HepG2 (cell line): ENCODE measurements around the gene PPP6R2. TPM values are rescaled to one million over a fixed set of nuclear protein-coding genes. Genes with fewer than 3 reads are reported as not detected.

ENCODE experiments used
- MED1 ChIP-seq: sonication (generic); formaldehyde crosslinking; IDR thresholded peaks from 2 replicates; pipeline ENCODE4 v1.4.0; 2020; ENCODE audit warnings: missing genetic modification reagents
- SALL1 ChIP-seq: sonication (generic); formaldehyde crosslinking; IDR thresholded peaks from 2 replicates; pipeline ENCODE4 v1.8.0; 2022; ENCODE audit warnings: mild to moderate bottlenecking, missing genetic modification reagents
- SAP130 ChIP-seq: IDR thresholded peaks from 2 replicates; pipeline ENCODE4 v1.6.1; 2016; ENCODE audit warnings: low read depth
- SP2 ChIP-seq: sonication (generic); formaldehyde crosslinking; IDR thresholded peaks from 2 replicates; pipeline ENCODE4 v1.5.1; 2020; ENCODE audit warnings: mild to moderate bottlenecking, missing genetic modification reagents
- ZNF501 ChIP-seq: sonication (generic); formaldehyde crosslinking; IDR thresholded peaks from 2 replicates; pipeline ENCODE4 v1.5.1; 2020; ENCODE audit warnings: mild to moderate bottlenecking, moderate library complexity, missing genetic modification reagents
- ZNF766 ChIP-seq: sonication (generic); formaldehyde crosslinking; IDR thresholded peaks from 2 replicates; pipeline ENCODE4 v1.5.0; 2020; ENCODE audit warnings: missing genetic modification reagents, borderline replicate concordance
- polyA plus RNA-seq, 8 experiments: library from polyadenylated mRNA; depleted of rRNA in 3 of 8; stranded (reverse) in 7 of 8; unstranded in 1 of 8; fragments of >200 nt; fragmentation: Illumina TruSeq in 4 of 8; extraction: Trizol in 4 of 8; gene quantifications; 2 replicates each; pipeline versions ENCODE4 v1.2.1 to v1.2.3, GENCODE V29; 2011 to 2016; ENCODE audit warnings: low read depth in 4 of 8, missing spikeins in 1 of 8, mixed read lengths in 1 of 8; ENCODE audit not compliant: insufficient read depth in 1 of 8
- total RNA-seq, 5 experiments: library from RNA; depleted of rRNA; stranded (reverse); fragments of >200 nt; fragmentation: Illumina TruSeq; extraction: Trizol; gene quantifications; 2 replicates each; pipeline ENCODE4 v1.2.3, GENCODE V29; 2016; ENCODE audit warnings: low read depth in 1 of 5
- TF ChIP-seq, protein P1 (sequence below): sonication (generic); formaldehyde crosslinking; IDR thresholded peaks from 2 replicates; pipeline ENCODE4 v1.4.0; 2020; ENCODE audit warnings: missing genetic modification reagents

Gene PPP6R2
- total and polyA plus RNA-seq, 2 of the 13 experiments (the other 11 are each of a cell fraction or from before 2014, with no cell fraction given) = 55.0 to 102 TPM

DNA sequence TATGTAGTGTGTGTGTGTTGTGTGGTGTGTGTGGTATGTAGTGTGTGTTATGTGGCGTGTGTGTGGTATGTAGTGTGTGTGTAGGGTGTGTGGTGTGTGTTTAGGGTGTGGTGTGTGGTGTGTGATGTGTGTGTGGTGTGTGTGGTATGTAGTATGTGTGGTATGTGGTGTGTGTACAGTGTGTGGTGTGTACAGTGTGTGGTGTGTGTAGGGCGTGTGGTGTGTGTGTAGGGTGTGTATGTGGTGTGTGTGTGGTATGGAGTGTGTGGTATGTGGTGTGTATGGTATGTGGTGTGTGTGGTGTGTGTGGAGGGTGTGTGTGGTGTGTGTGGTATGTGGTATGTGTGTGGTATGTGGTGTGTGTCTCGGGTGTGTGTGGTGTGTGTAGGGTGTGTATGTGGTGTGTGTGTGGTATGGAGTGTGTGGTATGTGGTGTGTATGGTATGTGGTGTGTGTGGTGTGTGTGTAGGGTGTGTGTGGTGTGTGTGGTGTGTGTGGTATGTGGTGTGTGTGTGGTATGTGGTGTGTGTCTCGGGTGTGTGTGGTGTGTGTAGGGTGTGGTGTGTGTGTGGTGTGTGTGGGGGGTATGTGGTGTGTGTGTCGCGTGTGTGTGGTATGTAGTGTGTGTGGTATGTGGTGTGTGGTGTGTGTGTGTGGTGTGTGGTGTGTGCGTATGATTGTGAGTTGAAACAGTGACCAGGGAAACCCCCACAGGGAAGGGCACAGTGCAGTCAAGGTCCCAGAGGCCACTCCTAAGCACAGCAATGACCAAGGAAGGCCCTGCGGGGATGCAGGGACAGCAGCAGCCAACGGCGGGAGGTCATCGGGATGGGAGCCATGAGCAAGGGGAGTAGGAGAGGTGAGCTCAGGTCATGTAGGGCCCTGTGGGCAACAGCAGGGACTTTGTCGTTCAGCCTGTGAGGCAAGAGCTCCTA, 2.9 kb upstream of the PPP6R2 start (continued):
- TF ChIP-seq ZNF501 (CRISPR knock-in tag) = no peak
- peak; percentile 30; the same call in 1 of the 2 replicates for TF ChIP-seq MED1
- TF ChIP-seq SP2 (CRISPR knock-in tag) = peak; percentile 22; the same call in 1 of the 2 replicates
- no peak for TF ChIP-seq ZNF766 (CRISPR knock-in tag)
- TF ChIP-seq SALL1 (CRISPR knock-in tag) = peak; percentile 38; the same call in 1 of the 2 replicates
- TF ChIP-seq, protein P1, sequence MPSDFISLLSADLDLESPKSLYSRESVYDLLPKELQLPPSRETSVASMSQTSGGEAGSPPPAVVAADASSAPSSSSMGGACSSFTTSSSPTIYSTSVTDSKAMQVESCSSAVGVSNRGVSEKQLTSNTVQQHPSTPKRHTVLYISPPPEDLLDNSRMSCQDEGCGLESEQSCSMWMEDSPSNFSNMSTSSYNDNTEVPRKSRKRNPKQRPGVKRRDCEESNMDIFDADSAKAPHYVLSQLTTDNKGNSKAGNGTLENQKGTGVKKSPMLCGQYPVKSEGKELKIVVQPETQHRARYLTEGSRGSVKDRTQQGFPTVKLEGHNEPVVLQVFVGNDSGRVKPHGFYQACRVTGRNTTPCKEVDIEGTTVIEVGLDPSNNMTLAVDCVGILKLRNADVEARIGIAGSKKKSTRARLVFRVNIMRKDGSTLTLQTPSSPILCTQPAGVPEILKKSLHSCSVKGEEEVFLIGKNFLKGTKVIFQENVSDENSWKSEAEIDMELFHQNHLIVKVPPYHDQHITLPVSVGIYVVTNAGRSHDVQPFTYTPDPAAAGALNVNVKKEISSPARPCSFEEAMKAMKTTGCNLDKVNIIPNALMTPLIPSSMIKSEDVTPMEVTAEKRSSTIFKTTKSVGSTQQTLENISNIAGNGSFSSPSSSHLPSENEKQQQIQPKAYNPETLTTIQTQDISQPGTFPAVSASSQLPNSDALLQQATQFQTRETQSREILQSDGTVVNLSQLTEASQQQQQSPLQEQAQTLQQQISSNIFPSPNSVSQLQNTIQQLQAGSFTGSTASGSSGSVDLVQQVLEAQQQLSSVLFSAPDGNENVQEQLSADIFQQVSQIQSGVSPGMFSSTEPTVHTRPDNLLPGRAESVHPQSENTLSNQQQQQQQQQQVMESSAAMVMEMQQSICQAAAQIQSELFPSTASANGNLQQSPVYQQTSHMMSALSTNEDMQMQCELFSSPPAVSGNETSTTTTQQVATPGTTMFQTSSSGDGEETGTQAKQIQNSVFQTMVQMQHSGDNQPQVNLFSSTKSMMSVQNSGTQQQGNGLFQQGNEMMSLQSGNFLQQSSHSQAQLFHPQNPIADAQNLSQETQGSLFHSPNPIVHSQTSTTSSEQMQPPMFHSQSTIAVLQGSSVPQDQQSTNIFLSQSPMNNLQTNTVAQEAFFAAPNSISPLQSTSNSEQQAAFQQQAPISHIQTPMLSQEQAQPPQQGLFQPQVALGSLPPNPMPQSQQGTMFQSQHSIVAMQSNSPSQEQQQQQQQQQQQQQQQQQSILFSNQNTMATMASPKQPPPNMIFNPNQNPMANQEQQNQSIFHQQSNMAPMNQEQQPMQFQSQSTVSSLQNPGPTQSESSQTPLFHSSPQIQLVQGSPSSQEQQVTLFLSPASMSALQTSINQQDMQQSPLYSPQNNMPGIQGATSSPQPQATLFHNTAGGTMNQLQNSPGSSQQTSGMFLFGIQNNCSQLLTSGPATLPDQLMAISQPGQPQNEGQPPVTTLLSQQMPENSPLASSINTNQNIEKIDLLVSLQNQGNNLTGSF (CRISPR knock-in tag) = no peak
- TF ChIP-seq SAP130 (CRISPR knock-in tag) = peak; percentile 25; the same call in 1 of the 2 replicates
